GM11168 (cell line): ENCODE measurements around the gene IFIT3.
"Not testable (repeated sequence)": the region's sequence is repeated elsewhere in the genome, so short reads cannot be mapped to it uniquely, and the experiment has no call there.

Source experiments
- in situ Hi-C: fragments of 300-500 bp; cut with MboI; formaldehyde crosslinking; loops from one replicate; pipeline ENCODE4 v1.12.0; 2022; ENCODE audit warnings: low sequenced_read_pairs; ENCODE audit not compliant: unreplicated experiment

Gene IFIT3

DNA sequence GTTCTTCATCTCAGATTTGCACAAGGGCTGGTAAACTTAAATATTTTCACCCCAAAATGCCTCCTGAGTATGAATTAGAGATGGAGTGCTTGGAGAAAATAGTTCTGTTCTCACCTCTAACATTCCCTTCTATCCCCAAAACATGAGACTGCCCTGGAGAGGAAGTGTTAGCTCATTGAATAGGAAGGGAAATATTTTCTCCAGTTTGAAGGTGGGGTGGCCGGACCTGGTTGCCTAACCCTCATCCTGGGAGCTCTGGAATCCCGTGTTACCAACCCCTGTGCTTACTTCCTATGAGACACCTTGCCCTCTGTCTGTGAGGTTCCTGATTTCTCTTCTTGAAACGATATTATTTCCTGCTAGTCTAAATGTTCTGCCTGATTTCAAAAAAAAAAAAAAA, 25.2 kb upstream of the IFIT3 start:
- in situ Hi-C loops = no loop called here

DNA sequence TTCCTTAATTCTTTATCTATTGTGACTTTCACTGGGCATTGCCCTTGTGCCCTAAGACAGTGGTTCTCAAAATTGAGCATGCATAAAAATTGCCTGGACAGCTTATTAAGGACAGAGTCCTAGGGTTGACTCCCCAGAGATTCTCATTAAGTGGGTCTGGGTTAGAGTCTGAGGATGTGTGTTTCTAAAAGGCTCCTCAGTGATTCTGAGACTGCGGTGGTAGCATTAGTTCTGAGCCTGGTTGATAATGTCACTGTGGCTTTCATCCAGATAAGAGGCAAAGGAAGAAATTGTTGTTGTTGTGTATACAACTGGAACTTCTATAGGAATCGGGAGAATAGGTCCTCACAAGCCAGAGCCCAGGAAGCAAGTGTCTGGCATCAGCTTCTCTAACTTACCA, 24.6 kb upstream of the IFIT3 start:
- in situ Hi-C loops = no loop called here

DNA sequence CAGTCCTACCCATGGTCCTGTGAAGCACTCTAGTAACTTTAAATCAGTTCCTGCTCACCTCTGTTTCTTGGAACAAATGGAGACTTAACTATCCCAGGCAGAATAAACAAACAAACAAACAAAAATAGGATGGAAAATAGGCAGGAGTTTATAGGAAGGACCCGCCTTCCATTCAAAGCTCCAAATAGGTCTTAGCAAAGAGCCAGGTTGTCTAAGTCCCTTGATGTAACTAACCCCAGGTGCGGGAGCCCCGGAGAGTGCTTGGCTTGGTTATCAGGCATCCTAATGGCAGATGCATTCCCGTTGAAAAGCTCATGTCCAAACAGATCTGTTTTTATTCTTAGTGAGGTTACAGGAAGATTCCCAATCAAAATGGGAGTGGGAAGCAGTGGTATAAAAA, 23.8 kb upstream of the IFIT3 start:
- in situ Hi-C loops = no loop called here

DNA sequence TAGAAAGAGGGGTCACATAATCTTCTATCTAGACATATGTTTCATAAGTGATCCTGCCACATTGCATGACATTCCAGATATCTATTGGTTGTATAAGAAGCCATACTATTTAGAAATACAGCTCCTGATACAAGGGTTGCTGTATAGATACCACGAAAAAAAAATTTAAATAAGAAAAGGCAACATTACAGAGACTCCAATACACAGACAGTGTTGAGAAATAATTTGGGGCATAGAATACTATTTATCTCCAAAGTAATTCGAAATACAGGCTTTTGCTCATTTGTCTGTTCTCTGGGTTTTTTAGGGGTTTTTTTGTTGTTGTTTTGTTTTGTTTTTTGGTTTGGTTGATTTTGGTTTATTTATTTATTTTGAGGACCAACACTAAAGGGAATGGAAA, 23.4 kb upstream of the IFIT3 start:
- in situ Hi-C loops = no loop called here

DNA sequence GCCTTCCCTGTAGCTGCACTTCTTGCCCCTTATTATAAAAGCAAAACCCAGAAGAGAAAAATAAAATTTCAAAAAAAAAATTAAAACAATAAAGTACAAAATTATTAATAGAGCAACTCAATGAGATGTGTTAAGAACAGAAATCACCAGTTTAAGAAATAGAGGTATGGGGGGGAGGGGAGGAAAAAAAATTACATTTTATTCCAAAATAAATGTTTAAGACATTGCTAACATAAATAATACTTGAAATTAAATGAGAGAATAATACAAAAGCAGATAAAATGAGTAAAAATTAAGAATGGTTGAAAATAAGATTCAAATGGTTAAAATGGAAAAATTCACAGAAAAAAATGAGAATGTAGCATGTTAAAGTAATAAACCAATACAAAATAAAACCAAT, 22.9 kb upstream of the IFIT3 start:
- in situ Hi-C loops = no loop called here

DNA sequence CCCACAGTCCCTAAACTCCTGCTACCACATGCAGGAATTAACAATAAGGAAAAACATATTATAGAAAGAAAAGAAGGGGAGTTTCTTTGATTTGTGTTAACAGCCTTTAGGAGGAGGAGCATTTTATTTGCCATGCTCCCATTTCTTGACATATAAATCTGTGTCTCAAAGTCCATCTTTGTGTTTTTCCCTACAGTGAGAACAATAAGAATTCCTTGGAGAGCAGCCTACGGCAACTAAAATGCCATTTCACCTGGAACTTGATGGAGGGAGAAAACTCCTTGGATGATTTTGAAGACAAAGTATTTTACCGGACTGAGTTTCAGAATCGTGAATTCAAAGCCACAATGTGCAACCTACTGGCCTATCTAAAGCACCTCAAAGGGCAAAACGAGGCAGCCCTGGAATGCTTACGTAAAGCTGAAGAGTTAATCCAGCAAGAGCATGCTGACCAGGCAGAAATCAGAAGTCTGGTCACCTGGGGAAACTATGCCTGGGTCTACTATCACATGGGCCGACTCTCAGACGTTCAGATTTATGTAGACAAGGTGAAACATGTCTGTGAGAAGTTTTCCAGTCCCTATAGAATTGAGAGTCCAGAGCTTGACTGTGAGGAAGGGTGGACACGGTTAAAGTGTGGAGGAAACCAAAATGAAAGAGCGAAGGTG, 21.9 kb upstream of the IFIT3 start:
- in situ Hi-C loops = no loop called here

DNA sequence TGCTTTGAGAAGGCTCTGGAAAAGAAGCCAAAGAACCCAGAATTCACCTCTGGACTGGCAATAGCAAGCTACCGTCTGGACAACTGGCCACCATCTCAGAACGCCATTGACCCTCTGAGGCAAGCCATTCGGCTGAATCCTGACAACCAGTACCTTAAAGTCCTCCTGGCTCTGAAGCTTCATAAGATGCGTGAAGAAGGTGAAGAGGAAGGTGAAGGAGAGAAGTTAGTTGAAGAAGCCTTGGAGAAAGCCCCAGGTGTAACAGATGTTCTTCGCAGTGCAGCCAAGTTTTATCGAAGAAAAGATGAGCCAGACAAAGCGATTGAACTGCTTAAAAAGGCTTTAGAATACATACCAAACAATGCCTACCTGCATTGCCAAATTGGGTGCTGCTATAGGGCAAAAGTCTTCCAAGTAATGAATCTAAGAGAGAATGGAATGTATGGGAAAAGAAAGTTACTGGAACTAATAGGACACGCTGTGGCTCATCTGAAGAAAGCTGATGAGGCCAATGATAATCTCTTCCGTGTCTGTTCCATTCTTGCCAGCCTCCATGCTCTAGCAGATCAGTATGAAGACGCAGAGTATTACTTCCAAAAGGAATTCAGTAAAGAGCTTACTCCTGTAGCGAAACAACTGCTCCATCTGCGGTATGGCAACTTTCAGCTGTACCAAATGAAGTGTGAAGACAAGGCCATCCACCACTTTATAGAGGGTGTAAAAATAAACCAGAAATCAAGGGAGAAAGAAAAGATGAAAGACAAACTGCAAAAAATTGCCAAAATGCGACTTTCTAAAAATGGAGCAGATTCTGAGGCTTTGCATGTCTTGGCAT, 21.1 kb upstream of the IFIT3 start:
- in situ Hi-C loops = no loop called here

DNA sequence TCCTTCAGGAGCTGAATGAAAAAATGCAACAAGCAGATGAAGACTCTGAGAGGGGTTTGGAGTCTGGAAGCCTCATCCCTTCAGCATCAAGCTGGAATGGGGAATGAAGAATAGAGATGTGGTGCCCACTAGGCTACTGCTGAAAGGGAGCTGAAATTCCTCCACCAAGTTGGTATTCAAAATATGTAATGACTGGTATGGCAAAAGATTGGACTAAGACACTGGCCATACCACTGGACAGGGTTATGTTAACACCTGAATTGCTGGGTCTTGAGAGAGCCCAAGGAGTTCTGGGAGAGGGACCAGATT, 20.6 kb upstream of the IFIT3 start:
- in situ Hi-C loops = no loop called here

DNA sequence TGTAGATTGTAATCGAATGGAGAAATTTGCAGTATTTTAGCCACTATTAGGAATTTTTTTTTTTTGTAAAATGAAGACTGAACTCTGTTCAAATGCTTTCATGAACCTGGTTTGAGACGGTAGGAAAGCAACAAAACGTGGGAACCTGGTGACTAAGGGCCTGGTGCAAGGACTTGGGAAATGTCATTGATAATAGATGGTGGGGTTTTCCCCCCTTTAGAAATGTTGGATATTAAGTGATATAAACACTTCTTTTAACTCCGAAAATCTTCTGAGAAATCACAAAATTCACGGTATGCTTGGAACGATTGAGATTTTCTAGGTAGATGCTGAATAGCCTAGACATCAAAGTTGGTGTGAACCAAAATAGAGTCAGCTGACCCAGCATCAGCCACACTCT, 19.5 kb upstream of the IFIT3 start:
- in situ Hi-C loops = no loop called here

DNA sequence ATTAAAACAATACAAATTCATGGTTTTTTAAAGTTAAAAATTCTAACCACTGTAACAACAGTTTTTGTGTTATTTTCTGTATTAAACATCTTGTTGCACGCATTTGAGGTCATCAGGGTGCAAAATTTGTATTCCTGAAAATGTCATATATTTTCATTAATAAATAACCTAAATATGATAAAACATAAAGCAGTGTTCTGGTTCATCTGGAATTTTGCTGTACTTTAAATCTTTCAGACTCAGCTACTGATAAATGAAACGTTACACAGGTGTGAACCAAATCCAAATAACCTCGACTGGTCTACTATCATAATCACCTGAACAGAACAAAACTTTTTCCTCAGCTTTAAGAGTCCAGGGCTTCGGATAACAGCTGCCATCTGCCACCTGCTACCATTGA, 19.1 kb upstream of the IFIT3 start:
- in situ Hi-C loops = no loop called here

DNA sequence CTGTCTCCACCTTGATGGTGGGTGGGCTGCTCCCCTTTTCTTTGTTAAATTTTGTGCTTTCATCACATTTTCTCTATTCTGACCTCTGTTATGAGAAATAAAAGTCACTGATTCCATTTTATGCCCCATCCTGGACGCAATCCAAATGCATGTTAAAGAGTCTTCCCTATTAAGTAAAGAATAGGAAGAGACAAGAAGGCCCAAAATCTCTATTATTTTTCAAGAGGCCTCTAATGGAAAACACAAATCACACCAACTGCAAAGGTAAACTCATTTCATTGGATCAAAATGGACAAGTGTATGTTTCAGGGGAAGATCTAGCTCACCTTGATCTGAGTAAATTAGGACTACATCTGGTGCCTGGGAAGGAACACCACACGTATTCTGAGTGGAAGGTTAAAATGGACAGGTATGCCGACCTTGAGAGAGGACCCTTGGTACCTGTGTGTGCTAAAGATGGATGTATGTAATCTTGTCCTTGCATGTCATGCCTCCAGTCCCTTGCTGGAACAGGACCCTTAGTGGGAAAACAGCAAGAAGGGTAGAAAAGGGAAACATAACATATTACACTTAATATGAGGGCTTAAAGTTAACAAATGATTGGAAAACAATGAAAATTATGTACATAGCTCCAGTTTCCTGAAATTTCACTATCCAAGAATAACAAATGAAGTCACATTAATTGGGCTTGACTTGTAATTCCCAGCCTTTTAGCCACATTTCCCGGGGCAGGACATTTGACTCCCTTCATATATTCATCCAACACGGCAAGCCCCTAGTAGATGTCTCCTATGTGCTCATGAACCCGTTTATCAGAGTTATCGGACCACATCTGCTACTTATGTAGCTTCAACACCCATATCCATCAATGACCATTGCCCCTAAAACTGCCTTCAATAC, 18.4 kb upstream of the IFIT3 start:
- in situ Hi-C loops = no loop called here

DNA sequence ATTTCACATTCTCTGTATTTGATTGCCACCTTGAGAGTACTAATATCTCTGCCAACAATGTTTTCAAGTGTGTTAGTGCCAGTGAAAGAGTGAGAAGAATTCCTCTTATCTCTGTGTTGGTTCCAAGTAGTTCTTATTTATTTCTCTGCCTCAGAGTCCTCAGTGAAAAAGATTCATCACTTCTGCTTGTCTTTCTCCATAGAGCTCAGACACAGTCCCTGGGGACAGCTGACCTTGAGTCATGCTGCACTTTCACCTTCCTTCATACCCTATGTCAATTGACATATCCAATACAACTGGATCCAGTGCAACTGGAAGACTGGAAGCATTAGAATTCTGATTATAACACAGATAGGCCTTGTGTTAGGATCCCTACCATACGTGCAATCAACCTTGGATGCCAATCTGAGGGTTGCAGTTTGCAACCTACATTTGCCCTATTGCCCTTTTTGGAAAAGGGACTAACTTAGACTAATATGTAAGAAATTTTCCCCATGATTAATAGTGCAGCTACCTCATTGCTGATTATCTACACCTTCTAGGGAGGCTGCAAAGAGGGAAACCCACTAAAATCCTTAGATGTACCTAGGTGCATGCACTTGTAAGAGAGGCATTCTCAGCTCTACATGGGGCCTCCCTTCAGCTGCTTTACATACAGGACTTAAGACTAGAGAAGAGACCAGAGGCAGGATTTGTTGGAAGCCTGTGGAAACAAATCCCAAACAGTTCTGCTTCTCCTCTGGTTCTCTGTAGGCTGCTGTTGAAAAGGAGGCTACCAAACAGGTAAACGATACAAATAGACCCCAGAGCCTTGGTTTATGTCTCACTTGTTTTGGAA, 17.5 kb upstream of the IFIT3 start:
- in situ Hi-C loops = no loop called here

DNA sequence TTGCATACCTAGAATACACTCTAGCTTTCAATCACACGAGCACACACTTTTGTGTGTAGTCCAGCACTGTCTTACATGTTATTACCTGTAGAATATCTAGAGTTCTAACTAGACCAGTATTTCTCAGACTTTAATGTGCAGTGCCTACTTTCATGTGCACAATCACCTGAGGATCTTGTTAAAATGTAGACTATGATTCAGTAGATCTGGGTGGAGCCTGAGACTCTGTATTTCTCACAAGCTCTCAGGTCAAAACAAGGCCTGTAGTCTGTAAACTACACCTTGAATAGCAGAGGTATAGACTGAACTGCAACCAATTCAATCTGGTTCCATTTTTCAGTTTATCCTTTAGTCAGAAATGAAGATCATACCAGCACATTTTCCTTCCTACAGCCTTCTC, 14.8 kb upstream of the IFIT3 start:
- in situ Hi-C loops = no loop called here

DNA sequence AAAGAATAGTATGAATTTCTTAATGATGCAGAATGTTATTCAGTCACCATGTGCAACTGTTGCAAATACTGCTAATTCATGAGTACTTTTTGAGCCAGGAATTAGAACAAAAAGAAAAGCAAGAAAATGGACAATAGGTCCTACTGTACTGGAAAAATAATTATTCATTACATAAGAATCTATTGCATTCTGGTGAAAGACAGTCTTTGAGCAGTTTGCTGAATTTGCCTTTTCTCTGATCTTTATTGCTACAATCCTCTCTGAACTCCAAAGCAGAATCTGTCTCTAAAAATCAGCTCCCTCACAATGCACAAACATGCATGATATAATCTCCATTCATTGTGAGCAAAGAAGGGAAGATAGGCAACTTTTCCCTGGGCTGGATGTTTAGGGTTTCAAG, 13.1 kb upstream of the IFIT3 start:
- in situ Hi-C loops = no loop called here

DNA sequence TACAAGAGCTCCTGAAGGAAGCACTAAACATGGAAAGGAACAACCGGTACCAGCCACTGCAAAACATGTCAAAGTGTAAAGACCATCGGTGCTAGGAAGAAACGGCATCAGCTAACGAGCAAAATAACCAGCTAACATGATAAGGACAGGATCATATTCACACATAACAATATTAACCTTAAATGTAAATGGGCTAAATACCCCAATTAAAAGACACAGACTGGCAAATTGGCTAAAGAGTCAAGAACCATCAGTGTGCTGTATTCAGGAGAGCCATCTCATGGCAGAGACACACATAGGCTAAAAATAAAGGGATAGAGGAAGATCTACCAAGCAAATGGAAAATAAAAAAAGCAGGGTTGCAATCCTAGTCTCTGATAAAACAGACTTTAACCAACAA, 9.8 kb upstream of the IFIT3 start:
- in situ Hi-C loops = not testable (repeated sequence)

DNA sequence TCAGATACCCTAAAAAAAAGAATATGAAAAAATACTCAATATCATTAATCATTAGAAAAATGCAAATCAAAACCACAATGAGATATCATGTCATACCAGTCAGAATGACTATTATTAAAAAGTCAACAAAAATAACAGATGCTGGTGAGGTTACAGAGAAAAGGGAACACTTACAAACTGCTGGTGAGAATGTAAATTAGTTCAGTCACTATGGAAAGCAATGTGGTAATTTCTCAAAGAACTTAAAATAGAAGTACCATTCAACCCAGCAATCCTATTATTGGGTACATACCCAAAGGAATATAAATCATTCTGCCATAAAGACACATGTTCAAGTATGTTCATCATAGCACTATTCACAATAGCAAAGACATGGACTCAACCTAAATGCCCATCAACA, 2.7 kb upstream of the IFIT3 start:
- in situ Hi-C loops = not testable (repeated sequence)

DNA sequence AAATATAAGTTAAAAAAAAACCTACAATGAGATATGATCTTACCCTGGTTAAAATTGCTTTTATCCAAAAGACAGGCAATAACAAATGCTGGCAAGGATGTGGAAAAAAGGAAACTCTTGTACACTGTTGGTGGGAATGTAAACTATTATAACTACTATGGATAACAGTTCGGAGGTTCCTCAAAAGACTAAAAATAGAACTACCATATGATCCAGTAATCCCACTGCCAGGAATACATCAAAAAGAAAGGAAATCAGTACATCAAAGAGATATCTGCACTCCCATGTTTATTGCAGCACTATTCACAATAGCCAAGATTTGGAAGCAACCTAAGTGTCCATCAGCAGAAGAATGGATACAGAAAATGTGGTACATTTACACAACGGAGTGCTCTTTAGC, 1.9 kb upstream of the IFIT3 start:
- in situ Hi-C loops = not testable (repeated sequence)

DNA sequence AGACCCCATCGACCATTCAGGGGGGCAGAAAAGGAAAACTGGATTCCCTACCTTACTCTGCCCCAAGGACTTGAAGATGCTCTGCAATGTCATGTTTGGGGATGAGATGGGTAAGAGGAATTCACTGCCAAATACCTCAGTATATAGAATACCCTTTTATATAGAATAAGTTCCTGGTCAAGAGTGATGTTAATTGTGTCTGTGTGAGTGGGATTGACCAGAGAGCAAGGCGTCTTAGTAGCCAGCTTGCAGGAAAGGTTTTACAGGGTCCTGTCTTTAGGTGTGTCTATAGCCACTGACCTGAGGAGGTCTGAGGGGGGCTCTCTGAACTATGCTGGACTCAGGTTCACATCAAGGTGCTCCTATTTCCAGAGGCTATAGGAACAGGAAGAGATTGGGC, 1.4 kb downstream of the IFIT3 start:
- in situ Hi-C loops = no loop called here

DNA sequence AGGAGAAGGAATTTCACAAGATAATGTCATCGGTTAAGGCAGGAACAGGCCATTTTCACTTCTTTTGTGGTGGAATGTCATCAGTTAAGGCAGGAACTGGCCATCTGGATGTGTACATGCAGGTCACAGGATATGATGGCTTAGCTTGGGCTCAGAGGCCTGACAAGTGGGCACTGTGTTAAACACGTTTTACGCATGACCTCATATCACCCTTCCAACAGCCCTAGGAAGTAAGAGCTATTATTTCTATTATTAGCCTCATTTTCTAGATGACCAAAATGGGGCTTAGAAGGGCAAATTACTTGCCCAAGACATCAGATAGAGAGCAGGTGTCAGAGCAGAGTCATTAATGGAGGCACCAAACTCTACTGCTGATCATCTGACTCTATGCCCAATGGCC, 2.2 kb downstream of the IFIT3 start:
- in situ Hi-C loops = not testable (repeated sequence)

DNA sequence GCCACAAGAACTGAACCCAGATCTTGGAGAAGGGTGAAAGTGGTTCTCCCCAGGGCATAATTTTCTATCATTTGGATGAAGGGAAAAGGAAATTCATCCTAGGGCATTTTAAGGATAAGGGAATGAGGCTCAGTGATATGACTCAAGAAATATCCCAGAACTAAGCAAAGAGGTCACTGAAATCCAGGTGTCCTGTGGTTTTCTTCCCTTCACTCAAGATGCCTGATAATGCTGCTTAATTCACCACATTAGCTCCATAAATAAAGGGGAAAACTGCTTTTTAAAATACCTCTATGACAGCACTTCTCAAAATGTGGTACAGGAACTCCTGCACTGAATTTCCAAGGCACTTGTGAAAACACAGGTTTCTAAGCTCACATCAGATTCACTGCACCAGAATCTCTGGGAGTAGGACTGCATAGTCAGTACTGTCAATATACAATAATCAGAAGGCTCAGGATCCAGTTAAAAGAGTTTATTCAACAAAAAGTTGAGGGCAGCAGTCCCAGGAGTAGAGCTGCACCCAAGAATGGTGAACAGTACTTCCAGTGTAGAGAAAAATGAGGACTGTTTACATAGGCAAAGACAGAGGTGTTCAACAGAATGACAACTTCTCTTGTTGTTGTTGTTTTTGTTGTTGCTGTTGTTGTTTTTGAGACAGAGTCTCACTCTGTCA, 2.9 kb downstream of the IFIT3 start:
- in situ Hi-C loops = no loop called here
